HG03575 (cell line): ENCODE measurements around the gene HES7.

Source experiments
- ATAC-seq: cut with Tn5 transposase; IDR thresholded peaks from one replicate; pipeline ENCODE4 v1.9.1; 2021; ENCODE audit not compliant: unreplicated experiment, insufficient number of reproducible peaks, low FRiP score; ENCODE audit errors: extremely low read depth

The HES7 gene

GRCh38 chr17:8156246-8156992 lies 32.5 kb upstream of the HES7 start:
- ATAC-seq = peak; percentile 43

DNA sequence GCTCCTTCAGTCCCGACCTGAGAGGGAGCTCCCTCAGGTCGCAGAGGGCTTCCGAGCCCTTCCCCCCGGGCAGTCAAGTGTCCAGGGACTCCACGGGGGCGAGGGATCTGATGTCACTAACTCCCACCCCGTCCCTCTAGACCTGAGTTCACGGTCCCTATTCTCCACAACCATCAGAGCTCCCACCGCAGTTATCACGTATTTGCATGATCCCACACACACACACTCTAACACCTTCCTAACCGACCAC lies 32.0 kb upstream of the HES7 start:
- peak; percentile 1 for ATAC-seq

DNA sequence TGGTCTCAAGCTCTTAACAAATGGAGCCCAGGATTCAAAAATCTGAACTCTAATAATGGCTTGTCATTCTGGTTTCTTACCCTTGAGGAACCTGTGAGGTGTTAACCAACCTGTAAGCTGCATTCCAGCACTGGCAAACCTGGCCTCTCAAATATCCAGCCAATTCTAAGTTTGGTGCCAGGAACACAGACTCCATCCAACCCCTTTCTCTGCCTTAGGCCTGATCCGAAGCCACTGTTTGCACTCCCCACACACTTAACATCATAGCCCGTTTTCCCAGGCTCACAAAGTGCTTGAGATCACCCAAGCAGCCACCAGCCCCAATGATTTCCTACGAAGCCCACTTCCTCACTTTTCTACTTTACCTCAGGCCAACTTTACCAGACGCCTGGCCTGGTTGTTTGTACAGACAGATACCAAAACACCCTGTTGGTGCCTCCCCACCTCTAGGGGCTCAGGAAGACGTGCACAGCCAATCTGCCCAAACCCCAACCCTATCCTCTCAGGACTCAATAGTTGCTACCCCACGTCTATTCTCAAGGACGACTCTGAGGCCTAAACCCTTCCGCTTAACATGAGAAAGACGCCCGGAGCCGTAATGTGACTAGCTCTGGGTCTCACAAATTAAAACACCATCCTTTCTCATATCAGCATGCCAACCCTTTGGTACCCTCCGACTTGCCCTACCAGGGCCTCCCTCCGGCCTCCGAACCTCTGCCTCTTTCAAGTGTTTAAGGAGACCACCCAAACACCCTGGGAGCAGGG lies 31.5 kb upstream of the HES7 start:
- no peak for ATAC-seq

- no peak for ATAC-seq
These were observed 30.8 kb upstream of the HES7 start for GRCh38 chr17:8154608-8155155.

DNA sequence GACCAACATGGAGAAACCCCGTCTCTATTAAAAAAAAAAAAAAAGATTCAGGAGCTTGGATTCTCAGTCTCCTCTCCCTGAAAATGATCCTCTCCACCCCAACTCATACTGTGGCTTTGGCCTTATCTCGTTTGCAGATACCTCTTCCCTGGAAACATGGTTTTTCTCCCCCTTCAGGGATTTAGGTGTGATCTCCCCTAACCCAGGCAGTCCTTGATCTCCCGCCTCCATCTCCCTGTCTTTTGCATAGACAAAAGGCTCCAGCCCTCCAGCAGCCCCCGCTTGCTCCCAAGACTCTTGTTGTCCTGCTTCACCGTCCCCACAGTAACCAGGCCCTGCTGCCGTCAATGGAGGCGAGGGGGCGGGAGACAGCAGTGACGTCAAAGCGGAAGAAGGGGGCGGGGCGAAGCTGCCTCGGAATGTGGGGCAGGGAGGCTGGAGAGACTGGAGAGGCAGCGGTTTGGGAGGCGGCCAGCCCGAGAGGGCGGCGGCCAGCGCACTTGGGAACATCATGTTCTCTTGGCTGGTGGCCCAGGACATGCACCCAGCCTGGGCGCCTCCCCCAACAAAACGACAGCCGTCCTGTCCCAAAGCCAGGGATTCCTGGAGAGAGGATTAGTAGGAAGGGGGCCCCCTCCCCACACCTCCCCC lies 30.2 kb upstream of the HES7 start:
- ATAC-seq = no peak

DNA sequence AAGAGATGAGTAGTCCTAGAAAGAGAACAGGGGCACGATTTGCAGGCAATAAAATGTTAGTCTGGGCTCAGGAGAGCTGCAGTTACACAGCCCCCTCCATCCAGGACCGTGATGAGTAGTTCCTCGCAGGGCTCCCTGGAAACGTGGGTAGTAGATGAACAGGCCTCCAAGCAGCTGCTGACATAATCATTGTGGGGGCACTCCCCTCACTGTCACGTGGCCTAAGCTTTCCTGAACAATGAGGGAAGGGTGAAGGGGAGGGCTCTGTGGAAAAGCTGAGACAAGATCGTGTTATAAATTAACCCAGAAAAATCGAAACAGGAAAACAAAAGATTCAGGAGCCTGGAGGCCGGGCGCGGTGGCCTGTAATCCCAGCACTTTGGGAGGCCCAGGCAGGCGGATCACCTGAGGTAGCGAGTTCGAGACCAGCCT lies 29.6 kb upstream of the HES7 start:
- no peak for ATAC-seq

GRCh38 chr17:8153031-8153451 lies 29.1 kb upstream of the HES7 start:
- ATAC-seq = no peak

- no peak for ATAC-seq
These were observed 28.3 kb upstream of the HES7 start, which contains the start of gene PER1 for GRCh38 chr17:8152112-8152775. Gene PER1, minus strand, starts transcription at chr17:8152404. Its CDS starts 1,698 bp downstream, at chr17:8150706.

GRCh38 chr17:8151641-8152111 lies 27.8 kb upstream of the HES7 start:
- ATAC-seq = no peak

DNA sequence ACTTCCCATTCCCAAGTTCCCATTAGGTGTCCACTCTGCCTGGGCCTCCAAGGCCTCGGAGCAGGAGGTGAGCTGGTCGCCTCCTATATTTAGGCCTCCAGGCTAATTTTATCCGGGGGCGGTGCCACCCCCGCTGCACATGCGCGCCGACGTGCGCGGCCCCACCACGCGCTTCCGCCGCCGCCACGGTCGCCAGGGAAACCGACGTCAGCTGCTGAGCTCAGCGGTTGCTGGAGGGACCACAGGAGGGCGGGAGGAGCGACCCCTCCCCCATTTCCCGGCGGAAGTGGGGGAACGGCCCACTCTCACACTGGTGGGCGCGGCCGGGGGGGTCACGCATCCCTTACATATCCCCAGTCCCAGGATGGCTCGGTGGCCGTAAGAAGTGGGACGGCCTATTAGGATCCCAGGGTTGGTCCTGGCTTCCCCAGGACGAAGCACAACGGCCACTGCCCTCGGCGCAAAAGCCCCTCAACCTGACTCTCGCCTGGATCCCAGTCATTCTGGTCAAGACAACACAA lies 27.3 kb upstream of the HES7 start:
- no peak for ATAC-seq

- no peak for ATAC-seq
These were observed 26.6 kb upstream of the HES7 start for GRCh38 chr17:8150194-8151119.

- no peak for ATAC-seq
These were observed 25.7 kb upstream of the HES7 start for GRCh38 chr17:8149419-8150193.

DNA sequence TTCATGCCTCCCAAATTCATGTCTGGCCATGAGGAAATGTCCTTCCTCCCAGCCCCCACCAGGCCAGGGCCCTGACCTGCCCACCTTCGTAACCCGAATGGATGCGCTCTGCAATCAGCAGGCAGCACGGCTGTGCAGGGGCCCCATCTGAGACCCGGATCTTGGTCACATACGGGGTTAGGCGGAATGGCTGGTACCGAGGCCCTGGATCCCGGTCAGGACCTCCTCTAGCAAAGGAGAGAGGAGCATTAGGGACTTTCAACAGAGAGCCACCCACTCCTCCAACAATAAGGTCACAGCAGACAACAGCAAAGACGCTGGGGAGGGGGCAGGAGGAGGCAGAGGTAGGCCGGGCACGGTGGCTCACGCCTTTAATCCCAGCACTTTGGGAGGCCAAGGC lies 24.7 kb upstream of the HES7 start:
- no peak for ATAC-seq

- ATAC-seq = no peak
These were observed 24.0 kb upstream of the HES7 start for GRCh38 chr17:8147805-8148404.

- no peak for ATAC-seq
These were observed 23.4 kb upstream of the HES7 start for GRCh38 chr17:8147141-8147804.

- ATAC-seq = no peak
These were observed 22.7 kb upstream of the HES7 start for GRCh38 chr17:8146381-8147140.
